ENCODE results near the gene NLRP11. TPM values are rescaled to one million over a fixed set of nuclear protein-coding genes. Genes with fewer than 3 reads are reported as not detected.

The NLRP11 gene
- total RNA-seq, 4 donors from 2014 or later, result not detected

DNA sequence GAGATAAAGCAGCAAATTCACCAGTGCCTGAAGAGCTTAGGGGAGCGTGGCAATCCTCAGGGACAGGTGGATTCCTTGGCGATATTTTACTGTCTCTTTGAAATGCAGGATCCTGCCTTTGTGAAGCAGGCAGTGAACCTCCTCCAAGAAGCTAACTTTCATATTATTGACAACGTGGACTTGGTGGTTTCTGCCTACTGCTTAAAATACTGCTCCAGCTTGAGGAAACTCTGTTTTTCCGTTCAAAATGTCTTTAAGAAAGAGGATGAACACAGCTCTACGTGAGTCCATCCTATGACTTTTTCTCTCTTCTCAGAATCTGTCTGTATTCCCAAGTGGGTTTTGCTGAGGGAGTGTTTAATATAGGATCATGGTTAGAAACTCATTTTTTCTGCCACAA, 27.2 kb upstream of the NLRP11 start:
- Histone ChIP-seq H3K4me1 (no peaks in the 10 kb centered on the region), H3K27ac (no peak overlapping the region), H3K4me3 (no peak overlapping the region), H3K9me3 (peaks cover 0 to under 1% (median 0%) of the 10 kb centered on the region in 3 donors), H3K36me3 (no peaks in the 10 kb centered on the region), H3K27me3 (no peaks in the 10 kb centered on the region)
- no peak for TF ChIP-seq POLR2A (IDR thresholded peaks at IDR 0.05)
- TF ChIP-seq POLR2AphosphoS5 (IDR thresholded peaks at IDR 0.05), result no peak
- no peak for TF ChIP-seq EP300 (IDR thresholded peaks at IDR 0.05)
- TF ChIP-seq, protein P1, sequence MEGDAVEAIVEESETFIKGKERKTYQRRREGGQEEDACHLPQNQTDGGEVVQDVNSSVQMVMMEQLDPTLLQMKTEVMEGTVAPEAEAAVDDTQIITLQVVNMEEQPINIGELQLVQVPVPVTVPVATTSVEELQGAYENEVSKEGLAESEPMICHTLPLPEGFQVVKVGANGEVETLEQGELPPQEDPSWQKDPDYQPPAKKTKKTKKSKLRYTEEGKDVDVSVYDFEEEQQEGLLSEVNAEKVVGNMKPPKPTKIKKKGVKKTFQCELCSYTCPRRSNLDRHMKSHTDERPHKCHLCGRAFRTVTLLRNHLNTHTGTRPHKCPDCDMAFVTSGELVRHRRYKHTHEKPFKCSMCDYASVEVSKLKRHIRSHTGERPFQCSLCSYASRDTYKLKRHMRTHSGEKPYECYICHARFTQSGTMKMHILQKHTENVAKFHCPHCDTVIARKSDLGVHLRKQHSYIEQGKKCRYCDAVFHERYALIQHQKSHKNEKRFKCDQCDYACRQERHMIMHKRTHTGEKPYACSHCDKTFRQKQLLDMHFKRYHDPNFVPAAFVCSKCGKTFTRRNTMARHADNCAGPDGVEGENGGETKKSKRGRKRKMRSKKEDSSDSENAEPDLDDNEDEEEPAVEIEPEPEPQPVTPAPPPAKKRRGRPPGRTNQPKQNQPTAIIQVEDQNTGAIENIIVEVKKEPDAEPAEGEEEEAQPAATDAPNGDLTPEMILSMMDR (IDR thresholded peaks at IDR 0.05), result no peak
- 47 to 50% methylated on average over 2 to 5 of the region's 5 CpGs for WGBS, 2 donors (ENCODE audit: low coverage in 1 of 2)
- ATAC-seq, result no peak

DNA sequence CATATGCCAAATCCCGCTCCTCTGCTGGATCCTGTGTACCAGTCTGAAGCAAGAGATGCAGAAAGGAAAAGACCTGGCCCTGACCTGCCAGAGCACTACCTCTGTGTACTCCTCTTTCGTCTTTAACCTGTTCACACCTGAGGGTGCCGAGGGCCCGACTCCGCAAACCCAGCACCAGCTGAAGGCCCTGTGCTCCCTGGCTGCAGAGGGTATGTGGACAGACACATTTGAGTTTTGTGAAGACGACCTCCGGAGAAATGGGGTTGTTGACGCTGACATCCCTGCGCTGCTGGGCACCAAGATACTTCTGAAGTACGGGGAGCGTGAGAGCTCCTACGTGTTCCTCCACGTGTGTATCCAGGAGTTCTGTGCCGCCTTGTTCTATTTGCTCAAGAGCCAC, 26.6 kb upstream of the NLRP11 start:
- no peak for TF ChIP-seq POLR2AphosphoS5 (IDR thresholded peaks at IDR 0.05)
- no peak for TF ChIP-seq EP300 (IDR thresholded peaks at IDR 0.05)
- TF ChIP-seq, protein P1 (IDR thresholded peaks at IDR 0.05), result no peak
- no peak for TF ChIP-seq POLR2A (IDR thresholded peaks at IDR 0.05)
- Histone ChIP-seq H3K4me3 (no peak overlapping the region), H3K27ac (no peak overlapping the region), H3K27me3 (no peaks in the 10 kb centered on the region), H3K4me1 (no peaks in the 10 kb centered on the region), H3K9me3 (no peaks in the 10 kb centered on the region), H3K36me3 (no peaks in the 10 kb centered on the region)
- WGBS, 2 donors (ENCODE audit: low coverage in 1 of 2), result 92 to 93% methylated on average over 5 to 13 of the region's 14 CpGs
- ATAC-seq, result no peak

DNA sequence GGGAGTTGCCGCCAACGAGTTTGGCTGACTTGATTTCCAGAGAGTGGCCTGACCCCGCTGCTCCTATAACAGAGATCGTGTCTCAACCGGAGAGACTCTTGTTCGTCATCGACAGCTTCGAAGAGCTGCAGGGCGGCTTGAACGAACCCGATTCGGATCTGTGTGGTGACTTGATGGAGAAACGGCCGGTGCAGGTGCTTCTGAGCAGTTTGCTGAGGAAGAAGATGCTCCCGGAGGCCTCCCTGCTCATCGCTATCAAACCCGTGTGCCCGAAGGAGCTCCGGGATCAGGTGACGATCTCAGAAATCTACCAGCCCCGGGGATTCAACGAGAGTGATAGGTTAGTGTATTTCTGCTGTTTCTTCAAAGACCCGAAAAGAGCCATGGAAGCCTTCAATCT, 26.2 kb upstream of the NLRP11 start:
- Histone ChIP-seq H3K27ac (no peak overlapping the region), H3K4me1 (no peaks in the 10 kb centered on the region), H3K9me3 (no peaks in the 10 kb centered on the region), H3K4me3 (no peak overlapping the region), H3K27me3 (no peaks in the 10 kb centered on the region), H3K36me3 (no peaks in the 10 kb centered on the region)
- 85% methylated on average over 15 of the region's 23 CpGs; no CpG with 5 or more reads in 1 of the 2 donors for WGBS, 2 donors (ENCODE audit: low coverage in 1 of 2)
- TF ChIP-seq POLR2A (IDR thresholded peaks at IDR 0.05) (no peak), EP300 (IDR thresholded peaks at IDR 0.05) (no peak), POLR2AphosphoS5 (IDR thresholded peaks at IDR 0.05) (no peak)
- TF ChIP-seq, protein P1 (IDR thresholded peaks at IDR 0.05), result no peak
- ATAC-seq, result no peak

DNA sequence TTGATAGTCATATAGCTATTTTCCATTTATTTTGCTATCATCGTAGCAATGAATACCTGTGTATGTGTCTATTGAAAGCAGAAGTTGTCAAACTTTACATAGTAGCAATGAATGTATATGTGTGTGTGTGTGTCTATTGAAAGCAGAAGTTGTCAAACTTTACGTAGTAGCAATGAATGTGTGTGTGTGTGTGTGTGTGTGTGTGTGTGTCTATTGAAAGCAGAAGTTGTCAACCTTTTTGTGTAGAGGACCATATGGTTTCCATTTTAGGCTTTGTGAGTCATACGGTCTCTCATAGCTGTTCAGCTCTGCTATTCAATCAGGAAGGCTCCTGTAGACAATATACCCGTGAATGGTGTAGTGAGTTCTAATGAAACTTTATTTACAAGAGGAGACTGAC, 25.4 kb upstream of the NLRP11 start:
- H3K4me3 ChIP-seq, result no peak overlapping the region
- H3K27me3 ChIP-seq, result no peaks in the 10 kb centered on the region
- H3K4me1 ChIP-seq, result no peaks in the 10 kb centered on the region
- ATAC-seq, result no peak
- no peak overlapping the region for H3K27ac ChIP-seq
- H3K9me3 ChIP-seq, result no peaks in the 10 kb centered on the region
- H3K36me3 ChIP-seq, result no peaks in the 10 kb centered on the region
- WGBS, 2 donors (ENCODE audit: low coverage in 1 of 2), result 72 to 77% methylated on average over 2 to 4 of the region's 4 CpGs
- TF ChIP-seq EP300 (IDR thresholded peaks at IDR 0.05) (no peak), POLR2AphosphoS5 (IDR thresholded peaks at IDR 0.05) (no peak), POLR2A (IDR thresholded peaks at IDR 0.05) (no peak)
- TF ChIP-seq, protein P1 (IDR thresholded peaks at IDR 0.05), result no peak

DNA sequence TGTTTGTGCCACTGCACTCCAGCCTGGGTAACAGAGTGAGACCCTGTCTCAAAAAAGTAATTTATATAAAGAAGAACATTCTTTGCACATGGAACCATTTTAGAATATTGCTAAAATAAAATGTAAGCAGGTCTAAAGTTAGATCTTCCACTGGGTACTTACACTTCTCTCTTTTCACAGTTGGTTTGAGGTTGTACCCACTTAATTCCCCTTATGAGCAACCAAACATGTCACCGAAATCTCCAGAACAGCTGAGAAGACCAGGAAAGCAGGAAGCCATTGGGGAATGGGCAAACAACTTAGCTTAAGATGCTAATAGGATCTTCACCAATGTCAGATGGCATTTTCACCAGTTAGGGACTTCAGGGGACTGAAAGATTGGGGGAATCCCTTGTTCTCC, 23.4 kb upstream of the NLRP11 start:
- Histone ChIP-seq H3K4me3 (no peak overlapping the region), H3K27me3 (no peaks in the 10 kb centered on the region), H3K9me3 (no peaks in the 10 kb centered on the region), H3K36me3 (no peaks in the 10 kb centered on the region), H3K4me1 (no peaks in the 10 kb centered on the region), H3K27ac (no peak overlapping the region)
- TF ChIP-seq EP300 (IDR thresholded peaks at IDR 0.05) (no peak), POLR2AphosphoS5 (IDR thresholded peaks at IDR 0.05) (no peak), POLR2A (IDR thresholded peaks at IDR 0.05) (no peak)
- TF ChIP-seq, protein P1 (IDR thresholded peaks at IDR 0.05), result no peak
- WGBS, 2 donors (ENCODE audit: low coverage in 1 of 2), result 62 to 75% methylated on average over 1 of the region's 1 CpG
- no peak for ATAC-seq

Data from gastroesophageal sphincter (tissue), 4 donors.